ENCODE results near the gene DNAJB5. TPM values are rescaled to one million over a fixed set of nuclear protein-coding genes. Genes with fewer than 3 reads are reported as not detected.

Gene DNAJB5
- total and polyA plus RNA-seq, 2 donors from 2014 or later = 9.7 to 10.6 TPM

GRCh38 chr9:34992376-34992951 lies 2.9 kb downstream of the DNAJB5 start:
- Histone ChIP-seq H3K27me3 (ENCODE audit: control insufficient read depth, insufficient read depth, low read length) (no peaks in the 10 kb centered on the region), H3K4me3 (ENCODE audit: low read length in 3 of 3) (no peak overlapping the region), H3K9me3 (ENCODE audit: control insufficient read depth in 2 of 3, insufficient read depth in 1 of 3, low read length in 3 of 3) (no peaks in the 10 kb centered on the region), H3K27ac (ENCODE audit: low read depth in 2 of 2, low read length in 2 of 2) (peak overlapping the region; percentile 77 to 87), H3K36me3 (ENCODE audit: control insufficient read depth in 2 of 3, insufficient read depth in 3 of 3, low read length in 3 of 3) (peaks cover 0 to 3% (median 0%) of the 10 kb centered on the region in 3 donors), H3K9ac (ENCODE audit: low read length in 3 of 3) (peak overlapping the region in 2 of 3 donors; percentile 10 to 60), H3K4me1 (ENCODE audit: control insufficient read depth in 2 of 3, insufficient read depth in 2 of 3, low read depth in 1 of 3, low read length in 3 of 3) (peaks cover 0 to 50% (median 40%) of the 10 kb centered on the region in 3 donors)
- DNase-seq (peak in 1 of 5 donors; percentile 80), FAIRE-seq (no peak)
- intact Hi-C loops (cut with DNase I) = no loop called here
- no peak for TF ChIP-seq CTCF (IDR thresholded peaks at IDR 0.05; ENCODE audit: borderline replicate concordance, extremely low read depth, insufficient read depth)

GRCh38 chr9:34993502-34994259 lies 4.1 kb downstream of the DNAJB5 start:
- intact Hi-C loops (cut with DNase I) = no loop called here
- no peaks in the 10 kb centered on the region for H3K27me3 ChIP-seq (ENCODE audit: control insufficient read depth, insufficient read depth, low read length)
- H3K9me3 ChIP-seq (ENCODE audit: control insufficient read depth in 2 of 3, insufficient read depth in 1 of 3, low read length in 3 of 3) = no peaks in the 10 kb centered on the region
- peaks cover 0 to 56% (median 45%) of the 10 kb centered on the region in 3 donors for H3K4me1 ChIP-seq (ENCODE audit: control insufficient read depth in 2 of 3, insufficient read depth in 2 of 3, low read depth in 1 of 3, low read length in 3 of 3)
- no peak overlapping the region for H3K4me3 ChIP-seq (ENCODE audit: low read length in 3 of 3)
- no peak for TF ChIP-seq CTCF (IDR thresholded peaks at IDR 0.05; ENCODE audit: borderline replicate concordance, extremely low read depth, insufficient read depth)
- peak overlapping the region in 2 of 3 donors; percentile 43 to 60 for H3K9ac ChIP-seq (ENCODE audit: low read length in 3 of 3)
- peak in 3 of 5 donors; percentile 32 to 89 (median 79) for DNase-seq
- H3K27ac ChIP-seq (ENCODE audit: low read depth in 2 of 2, low read length in 2 of 2) = peak overlapping the region; percentile 77 to 87
- no peak for FAIRE-seq
- peaks cover 0 to 3% (median 0%) of the 10 kb centered on the region in 3 donors for H3K36me3 ChIP-seq (ENCODE audit: control insufficient read depth in 2 of 3, insufficient read depth in 3 of 3, low read length in 3 of 3)

- TF ChIP-seq CTCF (IDR thresholded peaks at IDR 0.05; ENCODE audit: borderline replicate concordance, extremely low read depth, insufficient read depth) = peak; percentile 52
- FAIRE-seq (no peak), DNase-seq (peak in 3 of 5 donors; percentile 41 to 69 (median 52))
- Histone ChIP-seq H3K27ac (ENCODE audit: low read depth in 2 of 2, low read length in 2 of 2) (peak overlapping the region; percentile 77 to 87), H3K9ac (ENCODE audit: low read length in 3 of 3) (peak overlapping the region in 2 of 3 donors; percentile 43 to 60), H3K4me1 (ENCODE audit: control insufficient read depth in 2 of 3, insufficient read depth in 2 of 3, low read depth in 1 of 3, low read length in 3 of 3) (peaks cover 0 to 56% (median 45%) of the 10 kb centered on the region in 3 donors), H3K27me3 (ENCODE audit: control insufficient read depth, insufficient read depth, low read length) (no peaks in the 10 kb centered on the region), H3K36me3 (ENCODE audit: control insufficient read depth in 2 of 3, insufficient read depth in 3 of 3, low read length in 3 of 3) (peaks cover 0 to 3% (median 0%) of the 10 kb centered on the region in 3 donors), H3K9me3 (ENCODE audit: control insufficient read depth in 2 of 3, insufficient read depth in 1 of 3, low read length in 3 of 3) (no peaks in the 10 kb centered on the region), H3K4me3 (ENCODE audit: low read length in 3 of 3) (no peak overlapping the region)
- intact Hi-C loops (cut with DNase I) = no loop called here
Observed at GRCh38 chr9:34994260-34994899, 4.8 kb downstream of the DNAJB5 start.
